ENCODE measurements around the gene OR6T1.

Gene OR6T1, protein sequence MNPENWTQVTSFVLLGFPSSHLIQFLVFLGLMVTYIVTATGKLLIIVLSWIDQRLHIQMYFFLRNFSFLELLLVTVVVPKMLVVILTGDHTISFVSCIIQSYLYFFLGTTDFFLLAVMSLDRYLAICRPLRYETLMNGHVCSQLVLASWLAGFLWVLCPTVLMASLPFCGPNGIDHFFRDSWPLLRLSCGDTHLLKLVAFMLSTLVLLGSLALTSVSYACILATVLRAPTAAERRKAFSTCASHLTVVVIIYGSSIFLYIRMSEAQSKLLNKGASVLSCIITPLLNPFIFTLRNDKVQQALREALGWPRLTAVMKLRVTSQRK

DNA sequence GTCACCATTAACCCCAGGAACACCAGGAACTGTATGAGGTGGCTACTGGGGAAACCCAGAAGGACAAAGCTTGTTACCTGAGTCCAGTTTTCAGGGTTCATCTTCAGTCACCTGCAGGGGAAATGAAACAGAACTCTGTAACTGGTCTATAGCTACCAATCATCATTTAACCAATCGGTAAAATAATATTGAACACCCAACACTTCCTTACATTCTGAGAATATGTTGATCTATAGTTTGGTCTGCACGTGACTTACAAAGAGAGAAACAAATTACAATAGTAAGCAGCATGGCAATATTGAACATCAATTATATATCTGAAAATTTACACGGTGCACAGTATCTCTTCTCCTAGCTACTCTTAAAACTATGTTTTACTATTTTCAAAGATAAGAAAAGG is at the start of gene OR6T1:
Gene OR6T1, minus strand, starts transcription at position 101 of the 400 bp plus-strand sequence. Its CDS starts 0 bp downstream, at position 101.
- no peak for DNase-seq

DNA sequence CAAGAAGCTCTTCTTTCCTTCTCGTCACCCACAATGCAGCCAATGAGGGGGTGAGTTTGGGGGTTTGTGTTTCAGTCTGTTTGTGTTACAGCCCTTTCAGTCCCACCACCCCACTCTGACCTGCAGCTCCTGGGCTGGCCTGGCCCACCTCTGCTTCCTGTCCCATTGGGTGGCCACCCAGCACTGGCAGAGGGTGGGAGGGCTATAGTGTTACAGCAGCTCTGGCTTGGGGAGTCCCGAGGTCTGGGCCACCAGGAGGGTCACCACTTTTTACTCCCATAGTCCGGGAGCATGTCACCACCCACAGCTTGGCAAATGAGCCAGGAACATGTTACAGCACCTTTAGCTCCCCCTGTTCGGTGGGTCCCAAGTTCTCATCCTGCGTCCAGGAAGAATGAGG is 35.7 kb upstream of the OR6T1 start:
- DNase-seq = no peak

DNA sequence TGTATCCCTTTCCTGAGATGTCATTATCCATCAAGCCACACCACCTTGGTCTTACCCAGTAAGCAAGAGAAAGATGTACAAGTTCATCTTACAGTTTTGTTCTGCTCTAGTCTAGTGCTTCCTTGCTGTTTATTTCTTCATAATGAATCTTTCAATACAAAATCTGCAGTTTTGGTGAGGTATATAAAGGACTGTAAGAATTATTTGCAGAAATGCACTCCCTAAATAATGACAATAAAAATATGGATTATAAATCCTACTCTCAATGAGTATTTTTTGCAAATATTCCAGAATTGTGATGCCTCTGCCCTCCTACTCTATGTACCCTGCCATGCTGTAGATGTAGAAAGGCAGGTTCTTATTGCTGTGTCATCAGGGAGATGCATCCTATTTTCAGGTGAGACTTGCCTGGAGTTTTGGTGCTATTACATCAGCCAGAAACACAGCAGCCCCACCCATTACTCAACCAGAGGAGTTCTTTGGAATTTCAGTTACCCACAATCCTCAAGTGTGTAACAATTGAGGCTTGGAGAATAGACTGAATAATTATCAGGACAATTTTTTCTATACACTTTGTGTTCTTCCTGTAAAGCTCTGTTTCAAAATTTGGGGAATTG is 34.2 kb upstream of the OR6T1 start, which contains the start of gene OR10S1:
Gene OR10S1, minus strand, starts transcription at position 51 of the 617 bp plus-strand sequence. CDS start 117 bp downstream, outside the sequence.
- DNase-seq = no peak

DNA sequence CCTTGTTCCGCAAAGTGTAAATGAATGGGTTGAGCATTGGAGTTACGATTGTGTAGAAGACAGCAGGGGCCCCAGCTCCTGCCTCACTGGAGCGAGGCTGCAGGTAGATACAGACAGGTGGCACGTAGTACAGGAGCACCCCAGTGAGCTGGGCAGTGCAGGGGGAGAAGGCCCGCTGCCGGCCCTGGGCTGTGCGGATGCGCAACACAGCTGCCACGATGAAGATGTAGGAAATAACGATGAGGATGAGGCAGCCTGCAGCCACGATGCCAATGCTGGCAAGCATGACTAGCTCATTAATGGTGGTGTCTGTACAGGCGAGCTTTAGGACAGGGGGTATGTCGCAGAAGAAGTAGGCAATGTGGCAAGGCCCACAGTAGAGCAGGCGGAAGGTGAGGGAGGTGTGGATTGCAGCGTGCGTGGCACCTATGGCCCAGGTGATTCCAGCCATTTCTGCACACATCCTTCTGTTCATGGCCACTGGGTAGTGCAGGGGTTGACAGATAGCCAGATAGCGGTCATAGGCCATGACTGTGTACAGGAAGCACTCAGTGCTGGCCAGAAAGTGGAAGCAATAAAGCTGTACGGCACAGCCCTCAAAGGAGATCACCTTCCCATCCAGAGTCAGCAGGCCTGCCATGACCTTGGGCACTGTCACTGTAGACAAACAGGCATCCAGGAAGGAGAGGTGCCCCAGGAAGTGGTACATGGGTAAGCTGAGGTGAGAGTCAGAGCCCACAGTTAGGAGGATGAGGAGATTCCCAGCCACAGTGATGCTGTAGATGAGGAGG is 33.3 kb upstream of the OR6T1 start:
- DNase-seq = no peak

DNA sequence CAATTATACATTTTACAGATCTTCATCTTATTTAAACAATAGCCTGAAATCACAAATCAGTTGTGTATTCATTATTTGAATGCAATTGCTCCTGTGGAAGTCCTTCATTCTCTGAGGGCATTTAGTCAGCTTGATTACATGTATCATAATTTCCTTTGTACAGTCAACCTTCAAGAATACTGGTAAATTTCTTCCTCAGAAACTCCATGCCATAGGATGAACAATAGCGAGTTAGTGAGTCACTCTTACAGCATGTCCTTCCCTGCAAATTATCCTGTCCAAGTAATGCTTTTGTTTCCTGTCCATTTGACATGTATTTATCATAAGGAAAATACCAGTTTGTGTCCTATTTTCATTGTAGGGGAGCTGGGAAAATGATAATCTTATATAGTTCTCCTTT is 30.2 kb upstream of the OR6T1 start:
- no peak for DNase-seq

DNA sequence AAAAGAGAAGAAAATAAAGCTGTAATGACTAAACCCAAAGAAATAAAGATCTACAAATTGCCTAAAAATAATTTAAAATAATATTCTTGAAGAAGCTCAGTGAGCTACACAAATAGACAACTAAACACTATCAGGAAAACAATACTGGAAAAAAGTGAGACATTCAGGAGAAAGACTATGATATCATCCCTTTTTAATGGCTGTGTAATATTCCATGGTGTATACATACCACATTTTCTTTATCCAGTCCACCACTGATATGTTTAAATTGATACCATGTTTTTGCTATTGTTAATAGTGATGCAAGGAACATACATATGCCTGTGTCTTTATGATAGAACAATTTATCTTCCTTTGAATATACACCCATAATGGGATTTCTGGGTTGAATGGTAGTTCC is 13.1 kb upstream of the OR6T1 start:
- DNase-seq = no peak

DNA sequence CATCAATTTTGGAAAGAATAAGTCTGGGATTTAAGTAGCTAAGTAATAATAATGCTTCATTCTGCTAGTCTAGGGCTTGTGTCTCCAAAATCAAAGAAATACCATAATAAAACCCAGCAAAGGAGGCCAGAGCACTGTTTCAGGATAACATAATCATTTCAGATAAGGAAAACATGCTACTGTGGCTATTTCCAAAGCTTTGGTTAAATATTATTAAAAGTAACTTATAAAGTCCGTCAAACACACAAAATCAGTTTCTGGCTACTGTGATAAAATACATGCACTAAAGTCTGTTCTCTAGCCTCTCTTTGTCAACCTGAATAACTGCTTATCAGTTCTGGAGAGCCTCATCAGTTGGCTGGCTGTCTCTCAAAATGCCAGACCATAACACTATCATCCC is 1.5 kb upstream of the OR6T1 start:
- DNase-seq = no peak

DNA sequence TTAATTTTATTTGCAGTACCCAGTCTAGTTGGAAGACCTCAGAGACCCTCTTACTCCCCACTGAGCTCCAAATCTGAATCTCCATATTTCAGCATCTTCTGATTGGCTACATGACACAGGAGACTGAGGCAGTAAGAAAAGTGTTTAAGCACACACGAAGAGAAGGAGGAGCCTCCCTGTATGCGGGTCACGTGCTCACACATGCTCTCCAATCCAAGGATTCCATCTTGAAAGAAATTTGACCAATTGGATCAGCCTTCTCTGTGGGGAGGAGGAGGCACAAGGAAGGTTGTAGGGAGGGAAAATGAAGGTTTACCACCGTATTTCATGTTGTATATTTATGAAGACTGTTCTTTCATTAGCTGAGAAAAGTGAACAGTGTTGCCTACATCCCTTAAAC is 1.2 kb downstream of the OR6T1 start:
- DNase-seq = no peak

DNA sequence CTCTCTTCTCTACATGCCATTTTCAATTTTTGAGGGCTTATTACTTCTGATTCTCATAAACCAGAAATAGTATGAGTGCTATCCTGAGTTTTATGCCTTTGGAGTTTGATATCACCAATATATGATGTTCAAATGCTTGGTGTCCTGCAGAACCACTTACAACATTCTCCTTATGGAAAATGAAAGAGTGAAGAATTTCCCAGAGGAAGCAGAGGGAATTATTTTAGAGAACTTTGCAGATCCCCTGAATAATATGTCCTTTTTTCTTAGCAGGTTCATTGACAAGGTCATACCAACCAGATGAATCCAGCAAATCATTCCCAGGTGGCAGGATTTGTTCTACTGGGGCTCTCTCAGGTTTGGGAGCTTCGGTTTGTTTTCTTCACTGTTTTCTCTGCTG is 4.3 kb downstream of the OR6T1 start, which contains the start of gene OR4D5:
Gene OR4D5, plus strand, starts transcription at position 301 of the 400 bp plus-strand sequence. Its CDS starts 0 bp downstream, at position 301.
- DNase-seq = no peak

DNA sequence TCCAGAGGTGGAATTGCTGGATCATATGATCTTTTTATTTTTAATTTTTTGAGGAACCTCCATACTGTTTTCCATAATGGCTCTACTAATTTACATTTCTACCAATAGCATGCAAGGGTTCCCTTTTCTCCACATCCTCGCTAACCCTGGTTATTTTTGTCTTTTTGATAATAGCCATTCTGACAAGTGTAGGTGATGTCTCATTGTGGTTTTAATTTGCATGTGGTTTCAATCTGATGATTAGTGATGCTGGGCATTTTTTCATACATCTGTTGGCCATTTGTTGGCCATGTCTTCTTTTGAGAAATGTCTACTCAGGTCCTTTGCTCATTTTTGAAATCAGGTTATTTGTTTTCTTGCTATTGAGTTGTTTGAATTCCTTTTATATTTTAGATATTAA is 19.6 kb downstream of the OR6T1 start:
- DNase-seq = no peak

DNA sequence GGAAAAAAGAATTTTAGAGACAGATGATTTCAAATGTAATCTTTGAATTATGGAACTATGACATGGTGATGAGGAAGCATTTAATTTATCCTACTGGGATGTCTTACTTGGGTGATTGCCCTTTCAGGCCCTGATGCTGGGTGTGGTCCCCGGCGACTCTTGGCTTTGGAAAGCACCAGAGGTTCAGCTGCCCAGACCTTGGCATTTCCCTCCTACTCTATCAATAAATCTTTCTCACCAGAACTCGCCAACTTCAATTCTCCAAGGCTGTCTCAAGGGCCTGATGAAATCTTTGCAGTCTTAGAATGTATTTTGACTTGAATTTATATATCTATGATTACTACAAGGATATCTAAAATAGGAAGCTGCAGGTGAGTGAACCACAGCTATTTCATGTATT is 22.7 kb downstream of the OR6T1 start:
- DNase-seq = no peak

DNA sequence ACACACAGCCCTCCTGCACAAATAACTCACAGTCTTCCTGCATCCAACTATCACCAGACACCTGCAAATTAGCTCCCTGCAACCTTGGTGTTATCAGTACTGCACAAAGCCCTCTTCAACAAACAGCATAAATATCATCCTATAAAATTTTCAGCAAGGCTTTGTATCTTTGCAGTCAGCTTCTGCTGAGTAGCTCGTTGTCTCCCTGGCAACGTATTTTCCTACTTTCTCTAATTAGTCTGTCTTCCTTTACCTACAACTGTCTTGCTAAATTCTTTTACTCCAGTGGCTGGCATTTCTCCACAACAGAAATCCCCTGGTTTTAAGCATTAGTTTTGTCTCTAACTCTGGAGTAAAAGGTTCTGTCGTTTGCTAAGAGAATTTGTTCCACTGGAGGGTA is 37.8 kb downstream of the OR6T1 start:
- DNase-seq = no peak

DNA sequence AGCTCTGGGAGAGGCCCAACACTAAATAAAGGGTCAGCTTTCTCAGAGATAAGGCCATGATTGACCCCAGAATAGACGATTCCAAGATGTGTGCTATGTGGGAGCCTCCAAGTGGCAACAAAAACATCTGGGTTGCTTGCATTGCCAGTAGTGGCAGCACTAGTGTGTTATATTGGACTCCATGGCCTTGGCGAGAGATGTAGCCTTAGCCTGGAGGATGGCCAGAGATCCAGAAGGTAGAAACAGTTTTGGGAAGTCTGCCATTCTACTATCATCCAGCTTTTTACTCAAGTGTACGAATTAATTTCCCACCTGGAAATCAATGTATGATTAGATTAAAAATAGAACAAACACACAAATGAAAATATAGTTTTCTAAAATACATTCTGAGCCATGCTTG is 38.7 kb downstream of the OR6T1 start:
- no peak for DNase-seq

DNA sequence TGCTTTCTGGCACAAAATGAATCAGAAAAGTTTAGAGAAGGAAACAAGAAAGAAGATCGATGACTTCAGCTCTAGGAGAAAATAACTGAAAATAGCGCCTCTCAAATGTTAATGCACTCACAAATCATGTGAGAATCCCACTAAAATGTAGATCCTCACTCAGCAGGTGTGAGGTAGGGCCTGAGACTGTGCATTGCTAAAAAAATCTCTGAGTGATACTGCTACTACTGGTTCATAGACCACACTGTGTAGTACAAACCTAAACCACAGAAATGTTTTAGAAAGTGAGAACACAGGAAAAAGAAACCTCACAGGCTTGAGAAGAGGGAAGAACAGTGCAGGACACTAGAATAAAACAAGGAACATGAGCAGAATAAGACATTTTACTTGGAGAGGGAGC is 39.7 kb downstream of the OR6T1 start:
- DNase-seq = no peak

DNA sequence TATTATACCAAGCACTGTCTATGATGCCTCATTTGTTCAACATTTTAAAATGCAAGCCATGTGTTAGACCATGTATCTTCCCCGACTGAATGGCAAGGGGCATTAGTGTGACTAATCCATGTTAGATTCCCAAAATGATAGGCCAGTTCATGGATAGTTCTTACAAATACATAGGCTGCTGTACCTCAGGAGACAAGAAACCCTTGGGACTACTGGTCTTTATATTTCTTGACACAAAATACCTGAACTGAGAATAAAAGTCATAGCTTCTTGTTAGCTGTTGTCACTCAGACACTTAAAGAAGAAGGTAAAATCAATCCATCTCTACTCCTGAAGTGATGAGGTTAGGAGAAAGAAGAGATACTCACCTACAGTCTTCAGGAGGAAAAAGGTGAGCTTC is 41.8 kb downstream of the OR6T1 start, which contains the start of gene OR8D4:
Gene OR8D4, plus strand, starts transcription at position 301 of the 400 bp plus-strand sequence. CDS start 4,265 bp downstream, outside the sequence.
- DNase-seq = no peak

DNA sequence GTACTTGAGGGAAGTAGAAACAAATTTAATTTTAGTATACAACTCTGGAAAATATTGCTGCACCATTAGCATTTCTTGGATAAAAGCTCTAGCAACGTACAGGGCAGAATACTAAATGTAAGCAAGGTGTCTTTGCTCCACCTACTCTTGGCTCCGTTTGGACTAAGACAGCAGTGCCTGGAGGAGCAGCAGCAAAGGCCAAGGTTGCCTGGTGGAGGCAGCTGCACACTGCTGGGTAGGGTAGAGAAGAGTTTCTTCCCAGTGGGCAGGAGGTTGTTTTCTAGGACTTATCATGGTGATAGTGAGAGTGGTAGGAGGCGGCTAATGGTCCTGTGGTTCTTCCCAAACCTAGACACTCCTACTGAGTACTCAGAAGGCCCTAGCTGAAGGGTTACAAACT is 43.8 kb downstream of the OR6T1 start:
- DNase-seq = no peak

All from activated gamma-delta T cell treated with Interleukin-2 at 50 U/mL for 16 hours (primary cell).